ENCODE results near the gene STMN1.

The STMN1 gene

DNA sequence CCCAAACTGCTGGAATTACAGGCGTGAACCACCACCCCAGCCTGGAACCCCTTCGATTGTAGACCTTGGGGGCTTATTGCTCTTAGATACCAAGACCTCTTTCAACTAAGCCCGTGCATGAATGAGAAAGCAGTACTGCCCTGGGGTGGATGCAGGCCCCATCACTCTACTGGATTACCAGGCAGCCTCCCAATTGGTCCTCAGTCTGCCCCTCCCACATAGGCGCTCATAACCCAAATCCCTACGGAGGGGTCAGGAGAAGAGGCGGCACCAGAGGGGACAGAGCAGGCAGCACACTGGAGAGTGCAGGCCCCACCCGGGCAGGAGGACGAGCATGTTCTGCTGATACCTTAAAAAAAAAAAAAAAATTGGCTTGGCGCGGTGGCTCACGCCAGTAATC, 12.4 kb upstream of the STMN1 start:
- DNase-seq, result no peak

DNA sequence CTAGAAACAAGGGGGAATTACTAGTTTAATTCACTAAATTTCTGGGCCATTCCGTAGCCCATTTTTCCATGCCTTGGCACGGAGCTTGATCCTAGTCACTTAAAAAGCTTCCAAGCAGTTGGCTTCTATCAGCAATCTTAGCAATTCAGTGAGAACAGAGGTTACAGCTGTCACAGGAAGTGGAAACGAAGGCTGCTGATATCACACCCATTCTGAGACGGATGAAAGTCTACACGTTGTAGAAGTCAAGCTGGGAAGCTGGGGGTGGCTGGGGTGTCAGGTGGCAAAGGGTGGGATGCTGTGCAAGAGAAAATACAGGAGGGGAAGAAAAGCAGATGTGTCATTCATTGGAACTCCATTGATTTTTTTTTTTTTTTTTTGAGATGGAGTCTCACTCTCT, 11.8 kb upstream of the STMN1 start:
- no peak for DNase-seq

DNA sequence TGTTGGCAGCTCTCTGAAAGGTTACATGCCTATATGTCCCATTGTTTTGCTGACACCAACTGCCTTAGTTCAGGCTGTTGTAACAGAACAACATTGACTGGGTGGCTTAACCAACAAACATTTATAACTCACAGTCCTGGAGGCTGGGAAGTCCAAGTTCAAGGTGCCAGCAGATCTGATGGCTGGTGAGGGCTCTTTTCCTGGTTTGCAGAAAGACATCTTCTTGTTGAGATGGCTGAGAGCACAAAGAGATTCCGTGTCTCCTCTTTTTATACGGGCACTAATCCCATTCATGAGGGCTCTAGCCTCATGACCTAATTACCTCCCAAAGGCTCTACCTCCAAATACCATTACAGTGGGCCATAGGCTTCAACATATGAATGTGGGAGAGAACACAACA, 10.2 kb upstream of the STMN1 start:
- DNase-seq, result no peak

DNA sequence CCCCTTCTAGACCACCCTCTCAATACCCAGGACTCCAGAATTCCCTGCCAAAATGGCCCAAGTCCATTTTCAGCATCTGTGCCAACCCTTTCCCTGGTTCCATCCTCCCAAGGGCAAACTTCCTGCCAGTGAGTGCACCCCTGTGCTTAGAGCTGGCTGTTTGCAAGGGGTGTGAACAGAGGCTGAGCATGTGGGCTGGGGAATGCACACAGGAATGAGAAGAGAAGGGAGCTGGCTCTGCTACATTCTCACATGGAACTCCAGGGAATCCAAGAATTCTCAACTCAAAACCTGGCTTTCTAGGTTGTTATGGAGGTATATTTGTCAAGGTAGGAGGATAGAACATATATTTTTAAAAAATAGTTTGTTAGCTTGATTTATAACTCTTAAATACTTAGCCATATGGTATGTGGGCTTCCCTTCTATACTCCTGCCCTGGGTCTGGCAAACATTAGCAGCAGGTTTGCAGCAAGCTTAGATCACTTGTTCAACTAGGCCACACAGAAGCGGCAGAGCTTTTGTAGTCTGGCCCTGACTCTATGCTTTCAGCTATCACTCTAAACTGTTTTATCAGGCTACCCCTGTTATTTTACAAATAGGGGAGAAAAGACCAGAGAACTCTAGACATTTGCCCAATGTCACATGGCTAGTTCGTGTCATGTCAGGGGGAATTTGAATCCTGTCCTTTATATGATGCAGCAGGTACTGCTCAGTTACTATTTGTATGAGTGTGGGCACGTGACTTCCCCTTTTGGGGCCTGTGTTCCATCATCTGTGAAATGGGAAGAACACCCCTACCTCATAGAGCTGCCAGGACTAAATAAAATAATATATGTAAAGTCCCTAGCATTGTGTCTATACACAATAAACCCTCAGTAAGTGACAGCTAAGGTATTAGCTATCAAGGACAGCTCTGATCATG, 8.1 kb upstream of the STMN1 start:
- DNase-seq, result no peak

DNA sequence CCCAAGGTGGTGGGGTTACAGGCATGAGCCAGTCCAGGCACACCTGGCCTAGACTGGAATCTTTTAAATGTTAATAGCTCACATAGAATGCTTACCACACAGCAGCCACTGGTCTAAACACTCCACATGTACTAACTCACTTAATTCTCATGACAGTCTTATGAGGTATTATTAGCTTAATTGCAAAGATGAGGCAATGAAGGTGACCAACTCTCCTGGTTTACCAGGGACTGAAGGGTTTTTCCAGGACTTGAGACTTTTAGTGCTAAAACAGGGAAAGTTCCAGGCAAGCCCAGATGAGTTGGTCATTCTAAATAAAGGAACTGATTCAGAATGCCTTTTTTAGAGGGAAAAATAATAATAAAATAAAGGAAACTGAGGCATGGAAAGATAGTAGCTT, 7.0 kb upstream of the STMN1 start:
- DNase-seq, result no peak

DNA sequence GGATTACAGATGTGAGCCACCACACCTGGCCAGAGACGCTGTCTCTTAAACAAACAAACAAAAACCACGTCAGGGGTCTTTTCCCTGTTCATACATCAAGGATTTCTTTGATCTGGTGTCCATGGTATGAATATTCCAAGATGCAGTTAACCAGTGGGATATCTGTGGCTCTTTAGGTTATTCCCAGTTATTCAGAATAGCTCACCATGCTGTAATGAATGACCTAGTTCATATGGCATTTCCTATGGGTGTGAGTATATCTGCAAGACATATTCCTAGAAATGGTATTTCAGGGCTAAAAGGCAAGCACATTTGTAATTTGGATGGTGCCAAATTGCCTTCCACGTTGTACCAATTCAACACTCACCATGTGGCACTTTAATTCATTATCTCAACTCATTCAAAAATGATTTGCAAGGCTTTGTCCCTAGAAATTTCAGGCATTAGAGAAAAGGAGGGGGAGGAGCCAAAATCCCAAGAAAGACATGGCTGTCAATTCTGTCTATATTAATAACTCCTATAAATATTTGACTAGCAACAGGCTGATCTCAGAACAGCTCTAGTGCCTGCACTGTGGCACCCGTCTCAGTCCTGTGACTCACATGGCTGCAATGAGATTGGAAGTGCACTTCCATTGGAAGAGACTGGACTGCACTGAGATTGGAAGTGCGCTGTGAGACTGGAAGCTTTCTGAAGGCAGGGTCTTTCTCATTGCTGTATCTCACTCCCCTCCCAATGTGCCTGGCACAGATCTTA, 6.0 kb upstream of the STMN1 start:
- no peak for DNase-seq

DNA sequence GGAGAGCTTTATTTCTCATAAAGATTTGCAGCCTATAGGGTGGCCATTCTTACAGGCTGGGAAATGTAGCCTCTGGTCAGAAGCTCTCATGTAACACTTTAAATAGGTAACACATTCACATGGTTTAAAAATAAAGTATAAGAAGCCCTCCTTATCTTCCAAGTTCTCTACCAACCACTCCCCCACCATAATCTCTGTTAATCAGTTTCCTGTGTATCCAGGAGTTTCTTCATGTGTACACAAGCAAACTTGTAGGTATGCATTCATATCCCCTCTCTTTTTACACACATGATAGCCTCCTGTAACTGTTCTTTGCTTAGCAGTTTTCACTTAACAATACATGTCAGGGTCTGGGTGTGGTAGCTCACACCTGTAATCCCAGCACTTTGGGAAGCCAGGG, 4.9 kb upstream of the STMN1 start:
- DNase-seq, result no peak

DNA sequence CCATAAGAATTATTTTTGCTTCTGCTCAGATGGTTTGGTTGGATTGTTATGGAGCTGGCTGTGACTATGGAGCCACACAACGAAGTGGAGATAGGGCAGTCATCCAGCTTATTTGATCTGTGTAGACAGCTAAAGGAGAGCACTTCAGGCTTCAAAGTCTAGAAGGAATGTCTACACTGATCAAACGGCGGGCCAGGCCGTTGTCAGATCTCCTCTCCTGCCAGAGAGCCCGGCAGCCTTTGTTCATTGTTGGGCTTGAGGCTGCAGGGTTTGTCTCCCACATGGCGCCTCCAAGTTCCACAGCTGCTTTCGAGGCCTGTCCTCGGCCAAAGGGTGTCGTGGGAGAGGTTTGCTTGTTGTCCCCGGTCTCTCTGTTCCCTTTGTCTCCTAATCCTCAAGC, 2.8 kb upstream of the STMN1 start:
- DNase-seq, result no peak

DNA sequence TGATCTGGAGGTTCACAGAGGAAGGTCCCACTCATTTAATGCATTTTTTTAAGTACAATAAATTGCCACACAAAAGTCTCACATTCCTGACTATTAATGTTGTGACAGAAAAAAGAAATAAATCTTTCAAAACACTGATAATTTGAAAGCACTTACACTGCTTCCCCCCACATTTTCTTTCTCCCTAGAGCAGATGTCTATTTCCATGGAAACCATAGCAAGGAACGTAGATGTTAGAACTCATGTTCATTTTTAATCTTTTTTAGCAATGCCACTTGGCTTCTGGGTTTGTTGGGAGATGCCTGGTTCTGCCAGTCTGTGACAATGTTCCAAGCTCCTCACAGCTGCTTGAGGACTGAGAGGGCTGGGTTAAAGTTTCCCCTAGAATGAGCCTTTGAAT, 1.9 kb upstream of the STMN1 start:
- no peak for DNase-seq

DNA sequence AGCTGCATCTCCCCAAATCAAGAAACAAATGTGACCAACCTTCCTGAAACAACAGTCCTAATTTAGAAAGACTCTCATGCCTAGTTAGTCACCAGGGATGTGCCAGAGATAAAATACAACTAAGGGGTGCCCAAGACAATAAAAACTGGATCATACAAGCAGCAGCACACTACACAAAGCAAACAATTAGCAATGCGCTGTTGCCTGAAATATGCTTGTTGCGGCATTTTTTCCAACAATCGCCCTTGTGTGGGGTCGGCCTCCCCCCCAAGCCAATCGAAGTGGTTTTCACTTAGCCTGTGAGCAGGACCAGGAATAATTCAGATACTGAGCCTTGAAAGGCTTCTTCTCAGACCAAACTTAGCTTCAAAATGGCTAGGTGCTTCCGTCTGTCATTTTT, 1.4 kb upstream of the STMN1 start:
- DNase-seq, result no peak

DNA sequence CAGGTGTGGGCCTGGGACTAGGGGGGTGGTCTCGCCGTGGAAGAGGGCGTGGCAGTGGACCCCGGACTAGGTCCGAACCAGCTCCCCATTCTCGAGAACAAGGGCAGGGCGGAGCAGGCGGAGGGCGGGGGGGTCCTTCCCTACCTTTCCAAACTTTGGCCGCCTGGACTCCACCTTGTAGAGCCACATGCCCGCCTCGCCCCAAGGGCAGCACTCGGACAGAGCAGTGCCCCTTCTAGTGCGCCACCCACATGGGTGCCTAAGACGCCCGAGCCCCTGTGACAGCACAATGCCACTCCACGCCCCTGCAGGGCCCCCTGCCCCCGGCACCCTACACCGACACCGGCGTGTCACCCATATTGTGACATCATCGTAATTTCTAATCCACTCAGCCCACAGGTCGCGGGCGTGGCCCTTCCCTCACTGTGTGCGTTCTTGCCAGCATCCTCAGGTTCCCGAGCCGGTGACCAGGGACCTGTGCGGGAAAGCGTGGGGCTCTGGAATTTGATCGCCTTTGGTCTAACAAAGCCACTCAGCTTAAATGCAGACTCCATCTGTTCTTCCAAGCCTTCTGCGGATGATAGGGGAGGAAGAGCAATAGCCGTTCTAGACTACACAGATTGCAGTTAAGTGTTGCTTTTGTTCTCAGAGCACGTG, 553 bp upstream of the STMN1 start:
- no peak for DNase-seq

DNA sequence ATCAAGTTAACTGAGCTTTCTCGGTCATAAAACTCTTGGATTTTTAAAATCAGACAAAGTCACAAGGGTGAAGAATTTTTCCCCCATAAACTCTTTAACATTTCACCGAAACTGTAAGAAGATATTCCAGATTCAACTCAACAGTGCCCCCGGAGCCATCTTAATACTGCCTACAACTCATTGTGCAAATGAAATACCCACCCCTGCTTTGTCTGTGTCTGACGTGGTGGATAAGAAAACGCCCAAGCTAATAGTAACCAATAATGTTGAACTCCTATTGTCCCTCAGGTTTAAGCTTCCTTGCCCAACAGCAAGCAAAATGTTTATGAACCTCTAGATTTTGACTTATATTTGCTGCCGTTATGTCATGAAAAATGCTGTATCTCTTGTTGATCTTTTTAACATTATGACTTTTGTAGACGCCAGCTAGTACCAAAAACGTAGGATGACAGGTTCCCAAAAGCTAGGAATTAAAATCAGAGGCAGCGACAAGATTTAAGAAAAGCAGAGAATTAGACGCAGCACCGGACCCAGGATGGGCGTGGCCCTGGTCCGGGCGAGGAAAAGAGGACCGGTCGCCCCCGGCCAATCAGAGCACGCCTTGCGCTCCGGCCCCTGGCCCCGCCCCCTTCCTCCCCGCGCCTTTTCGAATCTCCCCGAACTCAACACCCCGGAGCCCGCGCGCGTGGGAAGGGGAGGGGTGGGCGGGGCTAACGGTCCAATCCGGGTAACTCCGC, 1.1 kb downstream of the STMN1 start:
- DNase-seq, result peak; percentile 98

DNA sequence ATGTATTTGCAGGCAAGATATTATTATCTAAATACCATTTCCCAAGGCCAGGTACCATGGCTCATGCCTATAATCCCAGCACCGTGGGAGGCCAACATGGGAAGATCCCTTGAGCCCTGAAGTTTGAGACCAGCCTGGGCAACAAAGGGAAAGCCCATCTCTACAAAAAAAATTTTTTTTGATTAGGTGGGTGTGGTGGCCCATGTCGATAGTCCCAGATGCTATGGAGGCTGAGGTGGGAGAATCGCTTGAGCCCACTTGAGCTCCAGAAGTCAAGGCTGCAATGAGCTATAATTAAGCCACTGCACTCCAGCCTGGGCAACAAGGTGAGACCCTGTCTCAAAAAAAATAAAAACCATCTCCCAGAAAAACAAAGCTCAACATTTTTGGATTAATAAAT, 2.2 kb downstream of the STMN1 start:
- DNase-seq, result no peak

DNA sequence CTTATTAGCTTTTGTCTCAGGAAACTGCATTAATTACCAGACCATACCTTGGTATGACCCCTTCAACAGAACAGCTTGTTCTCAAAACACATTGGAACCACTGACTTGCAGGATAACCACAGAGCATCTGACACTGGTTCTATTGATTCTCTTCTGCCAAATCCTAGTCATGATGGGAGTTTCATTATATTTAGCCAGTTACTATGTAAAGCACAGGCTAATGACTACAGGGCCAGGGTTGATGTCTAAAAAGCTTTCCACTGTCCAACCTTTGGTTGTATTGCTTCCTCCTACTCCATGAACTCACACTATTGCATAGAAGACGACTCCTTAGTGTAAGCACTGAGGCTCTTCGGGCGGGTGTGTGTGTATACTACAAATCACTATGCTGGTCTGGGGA, 3.8 kb downstream of the STMN1 start:
- DNase-seq, result no peak

DNA sequence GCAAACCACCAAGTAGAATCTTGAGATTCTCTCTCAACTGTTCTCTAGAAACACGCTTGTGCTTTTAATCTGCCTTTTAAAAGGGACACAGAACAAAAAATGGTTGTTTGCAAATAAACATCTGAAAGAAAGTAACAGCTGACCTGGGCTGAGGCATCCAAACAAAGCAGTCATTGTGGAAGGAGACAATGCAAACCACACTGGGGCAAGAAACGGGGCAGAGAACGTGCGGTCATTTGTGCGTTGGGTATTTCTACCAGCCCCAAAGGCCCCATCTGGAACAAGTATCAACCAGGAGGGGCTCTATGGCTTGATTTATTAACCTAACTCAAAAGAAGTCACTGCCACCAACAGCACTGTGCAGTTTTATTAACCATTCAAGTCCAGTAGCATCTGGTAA, 6.0 kb downstream of the STMN1 start:
- DNase-seq, result no peak

DNA sequence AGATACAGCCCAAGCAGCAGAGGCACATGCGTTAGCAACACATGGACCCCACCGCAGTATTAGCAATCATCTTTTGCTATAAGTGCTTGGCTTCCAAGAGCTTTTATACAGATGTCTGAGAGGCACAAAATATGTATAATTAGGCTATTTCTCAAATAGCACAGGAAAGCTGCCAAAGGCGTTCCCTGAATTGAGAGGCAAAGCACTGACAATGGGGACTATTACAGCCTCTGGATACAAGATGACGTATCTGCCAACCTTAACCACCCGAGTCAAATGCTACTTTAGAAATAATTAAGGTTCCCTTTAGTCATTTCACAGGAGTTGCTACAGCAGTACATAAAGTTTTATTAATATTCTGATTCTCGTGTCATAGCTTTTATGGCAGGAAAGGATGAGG, 6.4 kb downstream of the STMN1 start:
- no peak for DNase-seq

DNA sequence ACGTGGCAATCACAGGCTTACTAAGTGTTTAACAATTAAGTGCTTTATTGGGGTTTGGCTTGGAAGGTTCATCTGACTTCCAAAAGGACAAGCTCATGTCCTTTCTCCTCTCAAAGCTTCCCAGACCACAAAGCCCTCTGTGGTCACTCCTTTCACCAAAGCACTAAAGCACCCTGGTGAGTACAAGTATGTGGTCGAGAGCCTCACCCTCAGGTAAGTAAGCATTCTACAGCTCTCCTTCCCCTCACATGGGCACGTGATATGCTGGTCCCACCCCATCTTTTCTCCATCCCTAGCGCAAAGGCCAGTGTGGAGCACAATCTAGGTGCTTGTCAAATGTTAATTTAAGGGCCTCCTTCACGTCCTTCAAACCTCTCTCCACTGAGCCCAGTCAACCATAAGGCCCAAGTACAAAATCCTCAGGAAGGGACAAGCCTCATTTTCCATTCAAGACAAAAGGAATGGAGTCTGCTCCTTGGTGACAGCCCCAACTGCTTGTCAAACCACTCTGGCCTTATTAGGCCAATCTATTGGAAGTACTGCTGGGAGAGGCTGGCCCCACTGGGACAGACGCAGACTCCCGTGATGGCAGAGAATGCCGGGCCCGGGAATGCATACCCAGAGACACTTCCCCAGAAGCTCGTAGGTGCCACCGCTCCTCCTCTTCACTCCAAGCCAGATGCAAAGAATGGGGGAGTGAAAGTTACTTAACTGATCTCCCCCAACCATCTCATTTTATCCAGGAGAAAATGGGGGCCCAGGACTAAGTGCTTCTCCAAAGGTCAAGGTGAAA, 7.8 kb downstream of the STMN1 start:
- DNase-seq, result no peak

DNA sequence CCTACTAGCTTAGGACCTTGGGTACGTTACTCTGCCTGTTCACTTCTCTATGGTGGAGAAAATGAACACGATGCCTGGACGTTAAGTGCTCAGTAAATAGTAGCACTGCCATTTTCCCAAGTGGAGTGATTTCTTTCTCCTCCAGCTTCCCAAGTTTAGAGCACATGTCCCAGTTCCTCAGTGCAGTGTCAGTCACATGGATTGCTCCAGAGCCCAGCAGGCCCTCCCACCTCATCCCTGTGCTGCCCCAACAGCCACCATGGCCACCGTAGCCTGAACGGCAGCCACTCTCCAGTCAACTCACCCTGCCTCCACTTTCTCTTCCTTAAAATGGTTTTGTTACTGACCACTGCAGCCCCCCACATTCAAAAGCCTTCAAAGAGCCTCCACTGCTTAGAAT, 8.5 kb downstream of the STMN1 start:
- no peak for DNase-seq

DNA sequence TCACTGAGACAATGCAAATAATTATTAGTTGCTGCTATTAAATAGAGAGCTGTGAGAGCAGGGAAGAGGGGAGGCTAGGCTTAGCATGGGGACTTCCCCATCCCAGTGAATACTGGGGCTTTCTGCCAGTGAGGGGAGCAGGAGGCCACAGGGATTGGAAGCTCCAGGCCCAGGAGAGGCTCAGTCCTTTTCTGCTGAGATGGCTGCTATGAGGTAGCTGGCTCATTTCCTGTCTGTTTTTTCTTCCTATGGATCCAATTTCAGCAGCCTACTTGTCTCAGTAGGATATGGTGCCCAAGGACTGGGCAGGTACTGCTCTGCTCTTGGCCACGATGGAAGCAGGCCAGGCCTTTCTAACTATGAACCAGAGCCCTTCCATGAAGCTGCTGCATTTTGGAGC, 10.0 kb downstream of the STMN1 start:
- no peak for DNase-seq

DNA sequence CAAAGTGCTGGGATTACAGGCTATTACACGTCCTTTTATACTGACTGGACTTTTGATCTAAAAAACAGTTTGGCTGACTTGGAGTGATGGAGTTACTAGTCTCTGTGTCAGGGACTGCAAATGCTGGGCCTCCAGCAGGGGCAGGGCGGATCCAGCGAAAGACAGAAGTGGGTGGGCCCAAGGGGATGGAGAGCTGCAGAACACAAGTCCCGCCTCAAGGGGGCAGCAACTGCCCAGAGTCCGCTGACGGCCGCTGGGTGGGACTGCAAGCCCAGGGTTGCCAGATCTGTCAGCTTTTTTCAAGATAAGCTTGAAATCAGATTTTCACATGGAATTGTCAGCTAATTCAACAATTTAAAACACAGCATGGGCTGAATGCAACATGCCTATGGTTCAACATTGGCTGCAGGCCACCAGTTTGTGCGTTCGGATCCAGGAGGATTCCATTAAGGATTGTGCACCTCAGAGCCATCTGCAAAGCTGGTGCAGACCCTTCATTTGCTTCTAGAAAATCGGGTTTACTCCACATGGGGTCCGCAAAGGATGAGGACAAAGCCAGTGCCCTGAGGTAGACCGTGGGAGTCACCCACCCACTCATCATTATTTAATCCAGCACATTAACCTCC, 10.7 kb downstream of the STMN1 start:
- DNase-seq, result peak; percentile 95

DNA sequence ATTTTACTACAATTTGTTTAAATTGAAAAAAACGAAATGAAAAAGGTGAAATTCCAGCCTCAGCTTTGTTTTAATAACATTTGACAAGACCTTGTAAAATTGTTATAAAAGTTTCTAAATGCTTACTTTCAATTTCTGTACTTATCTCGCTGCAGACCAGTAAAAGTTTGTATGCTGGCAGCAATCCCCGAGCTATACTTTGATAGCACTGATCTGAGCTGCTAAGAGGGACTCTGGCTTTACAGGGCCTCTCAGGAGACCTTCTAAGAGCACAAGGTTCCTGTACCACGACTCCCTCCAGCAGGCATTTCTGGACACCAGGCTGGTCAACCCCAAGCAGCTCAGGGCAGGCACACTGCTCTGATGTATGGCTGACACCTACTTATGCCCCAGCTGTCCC, 13.1 kb downstream of the STMN1 start:
- DNase-seq, result no peak

DNA sequence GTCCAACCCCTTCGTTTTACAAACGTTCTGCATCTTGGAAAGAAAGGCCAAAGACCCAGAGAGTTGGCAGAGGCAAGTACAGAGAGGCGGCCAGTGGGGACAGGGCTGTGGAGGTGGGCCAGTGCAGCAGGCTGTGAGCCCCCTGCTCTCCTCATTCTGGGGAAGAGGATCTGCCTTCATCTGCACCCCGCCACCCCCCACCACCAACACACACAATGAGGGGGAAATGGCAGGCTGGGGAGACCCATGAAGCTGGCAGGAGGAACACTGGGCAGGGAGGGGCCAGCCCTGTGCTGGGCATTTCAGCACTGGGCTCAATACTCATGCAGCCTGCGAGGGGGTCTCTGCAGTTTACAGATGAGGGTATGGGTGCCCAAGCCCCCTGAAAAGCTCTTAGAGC, 14.6 kb downstream of the STMN1 start:
- no peak for DNase-seq
